NCI-H187 (cell line): Measurements from ENCODE around the gene ZIC5.

Source experiments
- DNase-seq, 2 experiments: peaks; one replicate each; lab custom pipeline; 2025; lab: John Stamatoyannopoulos, UW

ZIC5 gene

GRCh38 chr13:99975626-99976025 is 4.1 kb upstream of the ZIC5 start:
- no peak for DNase-seq

- no peak for DNase-seq
Observed at GRCh38 chr13:99974939-99975561, 3.5 kb upstream of the ZIC5 start.

GRCh38 chr13:99974296-99974938 is 2.9 kb upstream of the ZIC5 start:
- no peak for DNase-seq

GRCh38 chr13:99973808-99974185 is 2.2 kb upstream of the ZIC5 start:
- DNase-seq, result no peak

GRCh38 chr13:99973163-99973807 is 1.7 kb upstream of the ZIC5 start:
- DNase-seq, result no peak

GRCh38 chr13:99972190-99972731 is 694 bp upstream of the ZIC5 start:
- no peak for DNase-seq

- peak in 1 of 2 experiments; percentile 38 for DNase-seq
Observed at GRCh38 chr13:99970651-99971575, 654 bp downstream of the ZIC5 start.

GRCh38 chr13:99969919-99970650 is 1.5 kb downstream of the ZIC5 start:
- DNase-seq, result peak in 1 of 2 experiments; percentile 83

GRCh38 chr13:99969453-99969918 is 2.1 kb downstream of the ZIC5 start:
- no peak for DNase-seq

- DNase-seq, result no peak
Observed at GRCh38 chr13:99968521-99969452, 2.8 kb downstream of the ZIC5 start.

GRCh38 chr13:99967869-99968520 is 3.6 kb downstream of the ZIC5 start:
- no peak for DNase-seq

GRCh38 chr13:99967498-99967868 is 4.1 kb downstream of the ZIC5 start:
- no peak for DNase-seq

GRCh38 chr13:99966064-99966805 is 5.3 kb downstream of the ZIC5 start:
- no peak for DNase-seq

GRCh38 chr13:99965329-99966000 is 6.1 kb downstream of the ZIC5 start:
- no peak for DNase-seq

- no peak for DNase-seq
Observed at GRCh38 chr13:99963816-99964339, 7.7 kb downstream of the ZIC5 start.

GRCh38 chr13:99962242-99962641 is 9.3 kb downstream of the ZIC5 start:
- DNase-seq, result peak in 1 of 2 experiments; percentile 44

GRCh38 chr13:99961636-99962035 is 9.9 kb downstream of the ZIC5 start:
- no peak for DNase-seq
